Activated T-cell treated with anti-CD3 and anti-CD28 coated beads, Interleukin-2, amount 50 U/mL, for 72 hours (primary cell): Measurements from ENCODE around the gene TRIM72. TPM values are rescaled to one million over a fixed set of nuclear protein-coding genes. Genes with fewer than 3 reads are reported as not detected.
"Not testable (repeated sequence)": the region's sequence is repeated elsewhere in the genome, so short reads cannot be mapped to it uniquely, and the experiment has no call there.

Experiments used
- ATAC-seq, 2 donors: fragments of 150-1000 bp; cut with Tn5 transposase; replicated peaks in 1 of 2; 2 replicates each; pipeline ENCODE4 v1.10.0; 2021; ENCODE audit warnings: moderate library complexity in 2 of 2, mild to moderate bottlenecking in 1 of 2
- DNase-seq, 2 donors: peaks; one replicate each; pipeline ENCODE4 v3.0.0; 2021 to 2022; ENCODE audit warnings: mixed read lengths in 1 of 2
- H3K27ac Mint-ChIP-seq: one replicate; pipeline ENCODE4 v1.8.0; 2022; ENCODE audit warnings: mild to moderate bottlenecking, moderate library complexity, mixed read lengths
- H3K27me3 Mint-ChIP-seq: one replicate; pipeline ENCODE4 v1.8.0; 2022; ENCODE audit warnings: low read depth, mixed read lengths
- H3K36me3 Mint-ChIP-seq, 2 donors: one replicate each; pipeline ENCODE4 v1.8.0; 2022; ENCODE audit warnings: mixed read lengths in 2 of 2, mild to moderate bottlenecking in 1 of 2; ENCODE audit not compliant: insufficient read depth in 2 of 2
- H3K4me1 Mint-ChIP-seq: one replicate; pipeline ENCODE4 v1.8.0; 2022; ENCODE audit warnings: low read depth, mixed read lengths
- H3K4me3 Mint-ChIP-seq, 2 donors: one replicate each; pipeline ENCODE4 v1.8.0; 2022; ENCODE audit warnings: mild to moderate bottlenecking in 2 of 2, mixed read lengths in 2 of 2, moderate library complexity in 2 of 2
- H3K9me3 Mint-ChIP-seq, 2 donors: one replicate each; pipeline ENCODE4 v1.8.0; 2022; ENCODE audit warnings: mixed read lengths in 2 of 2
- total RNA-seq, 2 donors: library from RNA; stranded (reverse); gene quantifications; one replicate each; pipeline ENCODE4 v1.2.3, GENCODE V29; 2022

TRIM72 gene
- total RNA-seq, 2 donors from 2014 or later = 0.05 TPM; not detected in 1

DNA sequence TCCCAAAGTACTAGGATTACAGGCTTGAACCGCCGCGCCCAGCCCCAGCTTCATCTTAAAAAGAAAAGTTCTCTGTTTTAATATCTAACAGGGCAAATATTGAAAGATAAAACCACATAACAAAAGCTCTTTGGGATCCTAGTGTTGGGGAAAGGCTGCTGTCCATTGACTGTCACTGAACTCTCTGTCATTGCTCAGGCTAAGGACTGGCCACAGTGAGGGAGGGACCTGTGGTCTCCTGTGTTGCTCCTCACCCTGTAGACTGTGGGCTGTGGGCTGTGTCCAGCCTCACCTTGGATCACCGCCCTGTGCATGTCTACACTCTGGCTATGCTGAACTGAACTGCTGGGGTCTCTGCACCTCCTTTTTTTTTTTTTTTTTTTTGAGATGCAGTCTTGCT is 14.3 kb downstream of the TRIM72 start:
- ATAC-seq (no peak), DNase-seq (no peak)
- Mint-ChIP-seq H3K9me3 (no peaks in the 10 kb centered on the region), H3K36me3 (no peaks in the 10 kb centered on the region), H3K4me3 (no peak overlapping the region), H3K27ac (no peak overlapping the region), H3K27me3 (no peaks in the 10 kb centered on the region), H3K4me1 (no peaks in the 10 kb centered on the region)

DNA sequence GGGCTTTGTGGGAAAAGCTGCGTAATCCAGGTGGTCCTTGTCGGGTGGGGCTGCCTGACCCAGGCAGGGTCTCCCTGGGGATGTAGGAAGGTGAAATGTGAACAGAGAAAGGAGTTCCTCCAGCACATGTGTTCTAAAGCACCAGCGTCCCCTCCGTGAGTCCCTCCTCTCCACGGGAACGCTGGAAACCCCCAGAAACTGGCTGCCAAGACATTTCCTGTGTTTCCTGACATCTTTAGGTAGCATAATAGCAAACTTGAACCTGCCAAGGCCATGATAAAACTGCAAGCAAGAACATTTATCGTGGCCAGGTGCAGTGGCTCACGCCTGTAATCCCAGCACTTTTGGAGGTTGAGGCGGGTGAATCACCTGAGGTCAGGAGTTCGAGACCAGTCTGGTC is 15.6 kb downstream of the TRIM72 start:
- H3K9me3 Mint-ChIP-seq = no peaks in the 10 kb centered on the region
- ATAC-seq (no peak), DNase-seq (no peak)
- no peaks in the 10 kb centered on the region for H3K4me1 Mint-ChIP-seq
- no peaks in the 10 kb centered on the region for H3K36me3 Mint-ChIP-seq
- no peaks in the 10 kb centered on the region for H3K27me3 Mint-ChIP-seq
- H3K4me3 Mint-ChIP-seq = no peak overlapping the region
- H3K27ac Mint-ChIP-seq = no peak overlapping the region

DNA sequence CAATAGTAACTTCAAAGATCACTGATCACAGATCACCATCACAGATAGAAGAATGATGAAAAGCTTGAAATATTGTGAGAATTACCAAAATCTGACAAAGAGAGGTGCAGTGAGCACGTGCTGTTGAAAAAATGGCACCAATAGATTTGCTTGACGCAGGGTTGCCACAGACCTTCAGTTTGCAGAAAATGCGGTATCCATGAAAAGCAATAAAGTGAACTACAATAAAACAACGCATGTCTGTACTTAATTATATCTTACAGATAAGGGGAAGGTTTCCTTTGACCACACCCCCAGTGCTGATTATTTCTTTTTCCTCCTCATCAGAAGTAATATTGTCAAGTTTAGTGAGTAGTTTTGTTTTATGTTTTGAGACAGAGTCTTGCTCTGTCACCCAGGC is 24.1 kb downstream of the TRIM72 start:
- ATAC-seq (no peak), DNase-seq (no peak)
- Mint-ChIP-seq H3K9me3 (no peaks in the 10 kb centered on the region), H3K36me3 (no peaks in the 10 kb centered on the region), H3K27me3 (no peaks in the 10 kb centered on the region), H3K4me1 (no peaks in the 10 kb centered on the region), H3K27ac (no peak overlapping the region), H3K4me3 (no peak overlapping the region)

DNA sequence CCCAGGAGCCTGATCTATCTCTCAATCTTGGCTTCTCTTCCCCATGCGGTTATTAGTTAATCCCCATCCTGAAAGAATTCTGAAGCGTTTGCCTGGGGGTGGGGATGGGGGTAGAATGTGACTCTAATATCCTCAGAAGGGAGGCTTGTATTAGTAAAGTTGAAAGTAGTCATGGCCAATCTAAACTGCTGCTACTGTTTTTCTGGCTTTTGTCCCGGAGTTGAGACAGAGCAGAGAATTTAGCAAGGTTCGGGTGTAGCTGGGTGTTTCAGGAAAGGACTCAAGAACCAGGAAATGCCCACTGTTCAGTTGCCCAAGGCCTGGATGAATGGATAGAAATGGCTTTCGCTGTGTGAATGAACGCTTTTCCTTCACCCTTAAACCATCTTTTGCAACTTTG is 28.3 kb downstream of the TRIM72 start:
- H3K4me1 Mint-ChIP-seq = no peaks in the 10 kb centered on the region

DNA sequence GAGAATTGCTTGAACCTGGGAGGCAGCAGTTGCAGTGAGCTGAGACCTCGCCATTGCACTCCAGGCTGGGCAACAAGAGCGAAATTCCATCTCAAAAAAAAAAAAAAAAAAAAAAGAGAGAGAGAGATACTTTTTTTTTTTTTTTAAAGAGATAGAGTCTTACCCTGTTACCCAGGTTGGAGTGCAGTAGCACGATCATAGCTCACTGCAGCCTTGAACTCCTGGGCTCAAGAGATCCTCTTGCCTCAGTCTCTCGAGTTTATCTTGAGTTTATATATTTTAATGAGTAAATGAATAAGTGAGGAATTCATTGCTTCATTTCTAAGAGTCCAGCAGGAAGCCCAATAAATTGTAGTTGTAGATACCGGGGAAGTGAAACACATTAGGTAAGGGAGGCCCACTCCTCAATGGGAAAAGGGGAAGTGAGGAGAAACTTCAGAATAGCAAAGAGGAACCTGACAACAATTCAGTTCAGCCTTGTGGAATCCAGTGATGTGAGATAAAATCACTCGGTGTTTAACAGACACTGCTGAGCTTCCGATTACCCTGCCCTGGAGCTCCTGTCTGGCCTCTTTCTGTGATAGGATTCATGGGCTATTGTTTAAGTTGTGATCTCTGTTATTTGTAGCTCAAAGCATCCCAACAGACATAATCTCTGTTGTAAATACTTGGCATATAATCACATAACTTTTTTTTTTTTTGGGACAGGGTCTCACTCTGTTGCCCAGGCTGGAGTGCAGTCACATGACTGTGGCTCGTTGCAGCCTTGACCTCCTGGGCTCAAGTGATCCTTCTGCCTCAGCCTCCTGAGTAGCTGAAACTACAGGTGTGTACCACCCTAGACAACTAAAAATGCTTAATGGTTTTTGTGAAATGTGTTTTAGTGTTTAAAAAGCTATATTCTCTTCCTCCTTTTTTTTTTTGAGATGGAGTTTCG is 30.1 kb downstream of the TRIM72 start:
- H3K9me3 Mint-ChIP-seq = no peaks in the 10 kb centered on the region
- no peak overlapping the region for H3K4me3 Mint-ChIP-seq
- no peaks in the 10 kb centered on the region for H3K27me3 Mint-ChIP-seq
- DNase-seq (no peak), ATAC-seq (no peak)
- H3K27ac Mint-ChIP-seq = no peak overlapping the region
- H3K36me3 Mint-ChIP-seq = no peaks in the 10 kb centered on the region
- H3K4me1 Mint-ChIP-seq = no peaks in the 10 kb centered on the region

More for the DNA sequence above, 28.3 kb downstream of the TRIM72 start:
- ATAC-seq (no peak), DNase-seq (no peak)
- Mint-ChIP-seq H3K27me3 (no peaks in the 10 kb centered on the region), H3K9me3 (no peaks in the 10 kb centered on the region), H3K27ac (no peak overlapping the region), H3K4me3 (no peak overlapping the region), H3K36me3 (no peaks in the 10 kb centered on the region)

DNA sequence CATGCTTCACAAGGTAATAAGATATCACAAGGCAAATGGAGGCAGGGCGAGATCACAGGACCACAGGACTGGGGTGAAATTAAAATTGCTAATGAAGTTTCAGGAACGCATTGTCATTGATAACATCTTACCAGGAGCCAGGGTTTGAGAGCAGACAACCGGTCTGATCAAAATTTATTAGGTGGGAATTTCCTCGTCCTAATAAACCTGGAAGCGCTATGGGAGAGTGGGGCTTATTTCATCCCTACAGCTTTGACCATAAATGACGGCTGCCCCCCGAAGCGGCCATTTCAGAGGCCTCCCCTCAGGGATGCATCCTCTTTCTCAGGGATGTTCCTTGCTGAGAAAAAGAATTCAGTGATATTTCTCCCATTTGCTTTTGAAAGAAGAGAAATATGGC is 31.7 kb downstream of the TRIM72 start:
- not testable (repeated sequence) for H3K9me3 Mint-ChIP-seq, H3K27ac Mint-ChIP-seq, H3K4me3 Mint-ChIP-seq, H3K36me3 Mint-ChIP-seq, H3K27me3 Mint-ChIP-seq, DNase-seq, ATAC-seq, H3K4me1 Mint-ChIP-seq

DNA sequence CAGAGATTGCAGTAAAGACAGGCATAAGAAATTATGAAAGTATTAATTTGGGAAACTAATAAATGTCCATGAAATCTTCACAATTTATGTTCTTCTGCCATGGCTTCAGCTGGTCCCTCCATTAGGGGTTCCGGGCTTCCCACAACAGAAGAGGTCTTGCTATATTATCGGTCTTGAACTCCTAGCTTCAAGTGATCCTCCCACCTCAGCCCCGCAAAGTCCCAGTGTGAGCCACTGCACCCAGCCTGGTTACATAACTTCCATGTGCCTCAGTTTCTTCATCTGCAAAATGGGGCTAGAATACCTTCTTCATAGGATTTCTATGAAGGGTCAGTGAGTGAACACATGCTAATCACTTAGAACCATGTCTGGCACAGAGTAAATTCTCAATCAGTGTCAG is 32.4 kb downstream of the TRIM72 start:
- Mint-ChIP-seq H3K9me3 (no peaks in the 10 kb centered on the region), H3K4me3 (no peak overlapping the region), H3K27me3 (no peaks in the 10 kb centered on the region), H3K36me3 (no peaks in the 10 kb centered on the region), H3K4me1 (peaks cover 16% of the 10 kb centered on the region), H3K27ac (no peak overlapping the region)
- ATAC-seq (no peak), DNase-seq (no peak)

DNA sequence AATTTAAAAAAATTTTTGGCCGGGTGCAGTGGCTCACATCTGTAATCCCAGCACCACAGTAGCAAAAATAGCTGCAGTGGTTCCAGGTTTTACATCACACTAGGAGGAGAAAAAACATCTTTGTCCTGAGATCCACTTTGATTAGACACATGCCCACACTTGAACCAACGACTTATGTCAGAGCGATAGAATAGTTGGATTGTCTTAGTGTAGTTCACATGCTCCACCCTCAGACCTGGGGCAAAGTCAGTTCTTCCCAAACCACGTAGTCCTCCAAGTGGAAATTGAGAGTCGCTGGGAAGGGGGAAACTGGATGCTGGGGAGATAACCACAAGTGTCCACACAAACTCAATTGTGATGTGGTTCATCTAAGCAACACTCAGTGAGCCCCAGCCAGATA is 34.4 kb downstream of the TRIM72 start:
- peaks cover 31% of the 10 kb centered on the region for H3K4me1 Mint-ChIP-seq

DNA sequence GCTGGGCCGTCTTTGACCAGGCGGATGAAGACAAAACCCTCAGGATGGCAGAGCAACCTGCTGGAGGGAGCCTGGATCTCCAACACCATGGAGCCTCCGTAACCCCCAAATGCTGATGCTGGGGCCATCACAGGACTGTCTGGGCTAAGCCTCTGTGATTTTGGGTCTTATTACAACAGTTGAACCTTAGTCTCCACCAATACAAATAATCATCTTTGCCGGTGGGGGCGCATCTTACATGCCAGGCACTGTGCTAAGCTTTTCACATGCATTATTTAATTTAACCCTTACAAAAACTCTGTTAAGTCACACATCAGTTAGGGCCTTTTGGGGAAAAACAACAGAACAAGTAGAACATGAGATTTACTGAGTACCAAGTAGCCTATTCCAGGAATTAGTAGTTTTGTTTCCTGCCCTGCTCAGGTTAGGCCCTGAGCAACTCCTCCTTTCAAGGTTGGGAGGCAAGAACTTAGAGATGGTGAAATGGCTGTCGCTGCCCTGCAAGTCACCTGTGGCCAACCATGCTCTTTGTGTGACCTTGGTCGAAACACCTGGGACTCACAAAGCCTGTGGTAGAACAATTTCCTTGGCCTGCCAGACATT is 37.0 kb downstream of the TRIM72 start:
- peaks cover 41% of the 10 kb centered on the region for H3K4me1 Mint-ChIP-seq
- H3K9me3 Mint-ChIP-seq = no peaks in the 10 kb centered on the region
- no peak for DNase-seq
- H3K27ac Mint-ChIP-seq = peak overlapping the region; percentile 27
- no peaks in the 10 kb centered on the region for H3K27me3 Mint-ChIP-seq
- H3K4me3 Mint-ChIP-seq = no peak overlapping the region
- no peaks in the 10 kb centered on the region for H3K36me3 Mint-ChIP-seq
- ATAC-seq = peak; percentile 29 to 54

More for the DNA sequence above, 34.4 kb downstream of the TRIM72 start:
- Mint-ChIP-seq H3K4me3 (no peak overlapping the region), H3K9me3 (no peaks in the 10 kb centered on the region), H3K36me3 (no peaks in the 10 kb centered on the region), H3K27me3 (no peaks in the 10 kb centered on the region), H3K27ac (no peak overlapping the region)
- DNase-seq = no peak
- no peak for ATAC-seq

DNA sequence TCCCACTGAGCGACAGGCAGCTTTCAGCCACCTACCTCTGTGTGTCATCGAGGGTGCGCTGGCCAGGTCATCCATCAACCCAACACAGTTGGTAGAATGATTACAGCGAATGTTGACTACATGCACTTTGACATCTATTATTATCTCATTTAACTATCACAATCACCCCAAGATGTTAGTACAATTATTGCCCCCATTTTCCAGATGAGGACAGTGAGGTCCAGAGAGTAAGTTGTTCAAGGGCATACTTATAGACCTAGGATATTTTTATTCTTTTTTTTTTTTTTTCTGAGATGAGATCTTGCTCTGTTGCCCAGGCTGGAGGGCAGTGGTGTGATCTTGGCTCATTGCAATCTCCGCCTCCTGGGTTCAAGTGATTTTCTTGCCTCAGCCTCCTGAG is 37.5 kb downstream of the TRIM72 start:
- ATAC-seq = no peak

DNA sequence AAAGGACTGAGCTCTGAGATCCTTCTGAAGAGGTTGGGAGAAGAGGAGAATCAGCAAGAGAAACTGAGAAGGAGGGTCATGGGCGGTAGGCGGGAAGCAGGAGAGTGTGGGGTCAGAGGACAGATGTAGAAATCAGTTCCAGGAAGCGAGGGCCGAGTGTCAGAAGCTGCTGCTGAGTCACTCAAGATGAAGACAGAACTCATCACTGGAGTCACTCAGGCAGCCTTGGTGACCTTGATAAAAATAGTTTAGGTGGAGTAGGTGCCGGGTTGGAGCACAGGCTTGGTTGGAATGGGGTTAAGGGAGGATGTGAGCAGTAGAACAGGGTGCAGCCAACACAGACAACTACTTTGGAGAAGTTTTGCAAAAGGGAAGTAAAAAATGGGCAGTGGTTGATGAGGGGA is 39.7 kb downstream of the TRIM72 start:
- no peaks in the 10 kb centered on the region for H3K9me3 Mint-ChIP-seq
- peak; percentile 90 to 96 for ATAC-seq

More for the DNA sequence above, 37.5 kb downstream of the TRIM72 start:
- Mint-ChIP-seq H3K9me3 (no peaks in the 10 kb centered on the region), H3K4me3 (no peak overlapping the region), H3K36me3 (no peaks in the 10 kb centered on the region), H3K27me3 (no peaks in the 10 kb centered on the region), H3K4me1 (peaks cover 41% of the 10 kb centered on the region), H3K27ac (no peak overlapping the region)
- no peak for DNase-seq

DNA sequence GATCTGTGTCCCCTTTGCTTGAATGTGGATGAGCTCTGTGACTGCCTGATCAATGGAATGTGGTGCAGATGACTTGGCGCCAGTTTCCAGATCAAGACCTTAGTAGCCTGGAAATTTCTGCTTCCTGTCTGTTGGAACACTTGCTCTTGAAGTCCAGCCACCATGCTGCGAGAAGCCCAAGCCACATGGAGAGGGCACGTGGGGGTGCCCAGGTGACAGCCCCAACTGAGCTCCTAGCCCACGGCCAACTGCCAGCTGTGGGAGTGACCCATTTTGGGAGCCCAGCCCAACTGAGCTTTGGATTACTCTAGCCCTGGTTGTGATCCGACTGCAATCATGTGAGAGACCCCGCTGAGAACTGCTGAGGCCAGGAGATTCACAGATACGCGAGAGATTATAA is 42.5 kb downstream of the TRIM72 start:
- Mint-ChIP-seq H3K27me3 (no peaks in the 10 kb centered on the region), H3K9me3 (no peaks in the 10 kb centered on the region), H3K4me3 (no peak overlapping the region), H3K36me3 (no peaks in the 10 kb centered on the region), H3K4me1 (peaks cover 34% of the 10 kb centered on the region), H3K27ac (no peak overlapping the region)
- no peak for DNase-seq
- no peak for ATAC-seq

More for the DNA sequence above, 39.7 kb downstream of the TRIM72 start:
- Mint-ChIP-seq H3K36me3 (no peaks in the 10 kb centered on the region), H3K27me3 (no peaks in the 10 kb centered on the region), H3K27ac (peak overlapping the region; percentile 82), H3K4me1 (peaks cover 41% of the 10 kb centered on the region), H3K4me3 (peak overlapping the region; percentile 71 to 73)
- DNase-seq = peak; percentile 60 to 62

DNA sequence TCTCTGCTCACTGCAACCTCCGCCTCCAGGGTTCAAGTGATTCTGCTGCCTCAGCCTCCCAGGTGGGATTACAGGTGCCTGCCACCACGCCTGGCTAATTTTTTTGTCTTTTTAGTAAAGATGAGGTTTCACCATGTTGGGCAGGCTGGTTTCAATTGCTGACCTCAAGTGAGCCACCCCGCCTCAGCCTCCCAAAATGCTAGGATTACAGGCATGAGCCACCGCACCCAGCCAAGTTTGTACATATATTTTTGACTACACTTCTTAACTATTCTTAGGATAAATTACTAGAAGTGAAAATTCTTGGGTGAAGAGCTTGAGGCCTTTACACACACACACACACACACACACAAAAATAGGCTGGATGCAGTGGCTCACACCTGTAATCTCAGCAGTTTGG is 44.4 kb downstream of the TRIM72 start:
- Mint-ChIP-seq H3K27ac (no peak overlapping the region), H3K4me1 (peaks cover 25% of the 10 kb centered on the region), H3K27me3 (no peaks in the 10 kb centered on the region), H3K36me3 (no peaks in the 10 kb centered on the region), H3K9me3 (no peaks in the 10 kb centered on the region), H3K4me3 (no peak overlapping the region)
- no peak for ATAC-seq
- no peak for DNase-seq
